SK-N-SH (cell line): ENCODE results near the gene ACSF3. TPM values are rescaled to one million over a fixed set of nuclear protein-coding genes. Genes with fewer than 3 reads are reported as not detected.

Experiments used
- CTCF ChIA-PET: fragments of 300-600, 350-600 bp; formaldehyde crosslinking; extraction: SDS; loops from one replicate; lab custom pipeline; 2021; lab: Yijun Ruan, JAX
- POLR2A ChIA-PET: fragments of 350-600 bp; sonication (Branson Sonifier 250); formaldehyde crosslinking; extraction: SDS; loops from one replicate; lab custom pipeline; 2020; ENCODE audit warnings: antibody characterized with exemption, inconsistent platforms; lab: Yijun Ruan, JAX
- DNase-seq: peaks from one replicate; pipeline ENCODE4 v3.0.0; 2012
- H2AFZ ChIP-seq: fragments of 200-600 bp; sonication (generic); 2 replicates; pipeline ENCODE4 v1.8.1; 2016; ENCODE audit warnings: antibody characterized with exemption, mild to moderate bottlenecking, low read depth
- H3F3A ChIP-seq: fragments of 200-600 bp; sonication (generic); replicated peaks from 2 replicates; pipeline ENCODE3; 2016; ENCODE audit warnings: antibody characterized with exemption, mild to moderate bottlenecking; ENCODE audit not compliant: insufficient read depth
- H3K27ac ChIP-seq, 2 experiments: fragments of 200-500 bp in 1 of 2; fragments of 200-600 bp in 1 of 2; sonication (Bioruptor generic) in 1 of 2; sonication (generic), shearing (Covaris generic) in 1 of 2; 2 replicates each; pipeline versions ENCODE4 v1.5.1 to v1.6.1; 2014 to 2016; ENCODE audit warnings: low read depth in 2 of 2, inconsistent platforms in 1 of 2, low read length in 1 of 2, mild to moderate bottlenecking in 1 of 2, mixed read lengths in 1 of 2
- H3K27me3 ChIP-seq: fragments of 200-600 bp; sonication (generic), shearing (Covaris generic); 2 replicates; pipeline ENCODE4 v1.6.1; 2016; ENCODE audit warnings: mixed run types; ENCODE audit not compliant: insufficient read depth
- H3K36me3 ChIP-seq, 2 experiments: fragments of 200-500 bp in 1 of 2; fragments of 200-600 bp in 1 of 2; sonication (Bioruptor generic) in 1 of 2; sonication (generic) in 1 of 2; replicated peaks in 1 of 2; 2 replicates each; pipeline versions ENCODE3 to v1.5.1; 2014 to 2016; ENCODE audit warnings: low read length in 1 of 2, mild to moderate bottlenecking in 1 of 2; ENCODE audit not compliant: insufficient read depth in 2 of 2, control insufficient read depth in 1 of 2
- H3K4me1 ChIP-seq, 2 experiments: fragments of 200-500 bp in 1 of 2; fragments of 200-600 bp in 1 of 2; sonication (Bioruptor generic) in 1 of 2; sonication (generic), shearing (Covaris generic) in 1 of 2; 2 replicates each; pipeline versions ENCODE4 v1.5.1 to v1.6.1; 2014 to 2016; ENCODE audit warnings: low read depth in 1 of 2, low read length in 1 of 2, mixed run types in 1 of 2; ENCODE audit not compliant: insufficient read depth in 2 of 2, control insufficient read depth in 1 of 2
- H3K4me2 ChIP-seq: fragments of 200-600 bp; sonication (generic), shearing (Covaris generic); 2 replicates; pipeline ENCODE4 v1.6.1; 2017; ENCODE audit warnings: mixed run types
- H3K4me3 ChIP-seq, 2 experiments: fragments of 200-500 bp in 1 of 2; fragments of 200-600 bp in 1 of 2; sonication (Bioruptor generic) in 1 of 2; sonication (generic), shearing (Covaris generic) in 1 of 2; 2 replicates each; pipeline versions ENCODE4 v1.5.1 to v1.8.1; 2014 to 2016; ENCODE audit warnings: low read depth in 2 of 2, inconsistent platforms in 1 of 2, low read length in 1 of 2, mild to moderate bottlenecking in 1 of 2, mixed read lengths in 1 of 2, moderate library complexity in 1 of 2
- H3K79me2 ChIP-seq: fragments of 200-600 bp; sonication (generic); 2 replicates; pipeline ENCODE4 v1.8.1; 2017; ENCODE audit warnings: mild to moderate bottlenecking; ENCODE audit not compliant: insufficient read depth
- H3K9ac ChIP-seq: fragments of 200-600 bp; sonication (generic); 2 replicates; pipeline ENCODE4 v1.6.1; 2017; ENCODE audit warnings: mixed run types
- H3K9me2 ChIP-seq: fragments of 200-600 bp; sonication (generic); 2 replicates; pipeline ENCODE4 v1.6.1; 2017; ENCODE audit warnings: mixed run types
- H3K9me3 ChIP-seq: fragments of 200-600 bp; sonication (generic); 2 replicates; pipeline ENCODE4 v1.6.1; 2017; ENCODE audit warnings: mixed run types, mild to moderate bottlenecking, moderate library complexity
- H4K20me1 ChIP-seq: fragments of 200-600 bp; sonication (generic); 2 replicates; pipeline ENCODE4 v1.6.1; 2017; ENCODE audit warnings: mild to moderate bottlenecking, mixed run types; ENCODE audit not compliant: insufficient read depth
- EP300 ChIP-seq, 2 experiments: IDR thresholded peaks; 2 replicates each; pipeline versions ENCODE4 v1.4.0 to v1.6.1; 2012; ENCODE audit warnings: borderline replicate concordance in 1 of 2, low read depth in 1 of 2, low read length in 1 of 2
- FOXJ3 ChIP-seq: sonication (generic); formaldehyde crosslinking; IDR thresholded peaks from 2 replicates; pipeline ENCODE4 v1.5.1; 2020; ENCODE audit warnings: mild to moderate bottlenecking, missing genetic modification reagents
- FOXM1 ChIP-seq: IDR thresholded peaks from 2 replicates; pipeline ENCODE4 v1.4.0; 2012; ENCODE audit warnings: low read depth, mild to moderate bottlenecking
- GABPA ChIP-seq: IDR thresholded peaks from 2 replicates; pipeline ENCODE4 v1.4.0; 2012; ENCODE audit warnings: low read depth, mild to moderate bottlenecking
- GATA2 ChIP-seq: sonication (generic); formaldehyde crosslinking; IDR thresholded peaks from 2 replicates; pipeline ENCODE4 v1.5.0; 2020; ENCODE audit warnings: mild to moderate bottlenecking, missing genetic modification reagents
- JUND ChIP-seq: IDR thresholded peaks from 2 replicates; pipeline ENCODE4 v1.4.0; 2012
- NFIC ChIP-seq: IDR thresholded peaks from 2 replicates; pipeline ENCODE4 v1.4.0; 2012; ENCODE audit warnings: borderline replicate concordance
- POLR2AphosphoS5 ChIP-seq: IDR thresholded peaks from 2 replicates; pipeline ENCODE4 v1.6.1; 2012; ENCODE audit warnings: low read depth, low read length
- RAD21 ChIP-seq: IDR thresholded peaks from 2 replicates; pipeline ENCODE4 v1.6.1; 2012; ENCODE audit warnings: mild to moderate bottlenecking, low read length
- RFX5 ChIP-seq: IDR thresholded peaks from 2 replicates; pipeline ENCODE4 v1.6.1; 2012; ENCODE audit warnings: mild to moderate bottlenecking, improper control_type of control experiment, low read length
- SMC3 ChIP-seq: IDR thresholded peaks from 2 replicates; pipeline ENCODE4 v1.6.1; 2012; ENCODE audit warnings: low read depth, low read length, improper control_type of control experiment
- TAF1 ChIP-seq: IDR thresholded peaks from 2 replicates; pipeline ENCODE4 v1.6.1; 2012; ENCODE audit warnings: low read depth, mild to moderate bottlenecking, low read length, moderate library complexity, borderline replicate concordance
- TCF12 ChIP-seq: IDR thresholded peaks from 2 replicates; pipeline ENCODE4 v1.4.0; 2012
- WGBS: methylation state at CpG from one replicate; pipeline ENCODE4 v1.1.6; 2017; ENCODE audit warnings: low lambda C conversion rate; 5-methylcytosine and 5-hydroxymethylcytosine counted together
- polyA plus RNA-seq, 3 experiments: library from polyadenylated mRNA; depleted of rRNA; stranded (reverse); fragments of >200 nt; gene quantifications; 2 replicates each; pipeline ENCODE4 v1.2.3, GENCODE V29; 2012
- TF ChIP-seq, protein P1 (sequence below): IDR thresholded peaks from 2 replicates; pipeline ENCODE4 v1.4.0; 2012; ENCODE audit warnings: low read depth, borderline replicate concordance
- TF ChIP-seq, protein P2 (sequence below): fragments of 150-350 bp; IDR thresholded peaks from 2 replicates; pipeline ENCODE4 v1.6.1; 2016; ENCODE audit warnings: mild to moderate bottlenecking, low read depth, low read length

The ACSF3 gene
- polyA plus RNA-seq, 1 of the 3 experiments (the other 2 are of a cell fraction), result 18.8 TPM

DNA sequence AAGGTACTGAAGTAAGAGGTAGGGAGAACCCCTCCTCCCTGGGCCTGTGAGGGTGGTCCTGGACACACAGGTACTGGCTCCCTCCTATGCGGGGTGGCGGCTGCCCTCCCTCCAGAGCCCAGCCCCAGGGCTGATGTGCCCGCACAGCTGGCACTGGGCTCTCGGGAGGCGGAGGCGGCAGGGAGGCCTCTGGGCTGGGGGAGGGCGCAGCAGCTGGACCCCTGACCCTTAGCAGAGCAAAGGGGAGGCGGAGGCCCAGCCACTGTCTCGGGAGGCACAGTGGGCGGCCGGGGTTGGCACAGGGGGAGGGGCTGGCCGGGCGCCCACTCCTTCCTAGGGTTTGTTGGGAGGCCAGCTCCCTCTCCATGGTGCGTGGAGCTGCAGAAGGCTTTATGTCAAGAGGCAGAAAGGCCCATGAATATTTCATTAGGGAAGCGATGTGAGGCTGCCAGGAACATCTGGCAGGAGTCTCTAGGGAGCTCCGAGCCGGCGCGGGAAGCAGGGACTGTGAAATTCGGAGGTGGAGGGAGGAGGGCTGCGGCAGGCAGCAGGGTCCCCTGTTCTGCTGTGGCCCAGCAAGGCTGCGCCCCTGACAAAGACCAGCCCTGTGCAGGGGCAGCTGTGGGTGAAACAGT is 44.1 kb upstream of the ACSF3 start:
- Histone ChIP-seq H3K27ac (no peak overlapping the region), H3K9ac (no peak overlapping the region), H4K20me1 (no peaks in the 10 kb centered on the region), H3K4me1 (peaks cover 0 to 41% of the 10 kb centered on the region in 2 experiments; a peak in 1 of 4 replicates), H3K9me3 (no peaks in the 10 kb centered on the region), H3K36me3 (no peaks in the 10 kb centered on the region), H3K9me2 (no peaks in the 10 kb centered on the region), H3K27me3 (peaks cover 14% of the 10 kb centered on the region; the same call in 1 of the 2 replicates), H3K4me2 (no peak overlapping the region), H2AFZ (no peak overlapping the region), H3F3A (no peaks in the 10 kb centered on the region), H3K4me3 (no peak overlapping the region), H3K79me2 (no peaks in the 10 kb centered on the region)
- WGBS, result 22% methylated on average over 10 of the region's 22 CpGs
- ChIA-PET CTCF (interaction anchor here (0.8 to 1.4 kb wide), 4 partner anchors 10 to 117 kb away, joined by 3 to 4 read pairs (median 4); no protein-coding TSS in a partner anchor), POLR2A (no interaction called here)
- no peak for TF ChIP-seq SMC3
- TF ChIP-seq RFX5, result no peak
- no peak for TF ChIP-seq TCF12
- TF ChIP-seq POLR2AphosphoS5, result no peak
- no peak for TF ChIP-seq EP300 (IDR thresholded peaks at IDR 0.05; ENCODE audit: borderline replicate concordance in 1 of 2, low read depth in 1 of 2, low read length in 1 of 2)
- TF ChIP-seq JUND, result no peak
- TF ChIP-seq GABPA, result no peak
- no peak for TF ChIP-seq RAD21
- no peak for TF ChIP-seq FOXM1
- TF ChIP-seq, protein P1, sequence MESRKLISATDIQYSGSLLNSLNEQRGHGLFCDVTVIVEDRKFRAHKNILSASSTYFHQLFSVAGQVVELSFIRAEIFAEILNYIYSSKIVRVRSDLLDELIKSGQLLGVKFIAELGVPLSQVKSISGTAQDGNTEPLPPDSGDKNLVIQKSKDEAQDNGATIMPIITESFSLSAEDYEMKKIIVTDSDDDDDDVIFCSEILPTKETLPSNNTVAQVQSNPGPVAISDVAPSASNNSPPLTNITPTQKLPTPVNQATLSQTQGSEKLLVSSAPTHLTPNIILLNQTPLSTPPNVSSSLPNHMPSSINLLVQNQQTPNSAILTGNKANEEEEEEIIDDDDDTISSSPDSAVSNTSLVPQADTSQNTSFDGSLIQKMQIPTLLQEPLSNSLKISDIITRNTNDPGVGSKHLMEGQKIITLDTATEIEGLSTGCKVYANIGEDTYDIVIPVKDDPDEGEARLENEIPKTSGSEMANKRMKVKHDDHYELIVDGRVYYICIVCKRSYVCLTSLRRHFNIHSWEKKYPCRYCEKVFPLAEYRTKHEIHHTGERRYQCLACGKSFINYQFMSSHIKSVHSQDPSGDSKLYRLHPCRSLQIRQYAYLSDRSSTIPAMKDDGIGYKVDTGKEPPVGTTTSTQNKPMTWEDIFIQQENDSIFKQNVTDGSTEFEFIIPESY, result no peak
- peak; percentile 73 for DNase-seq

DNA sequence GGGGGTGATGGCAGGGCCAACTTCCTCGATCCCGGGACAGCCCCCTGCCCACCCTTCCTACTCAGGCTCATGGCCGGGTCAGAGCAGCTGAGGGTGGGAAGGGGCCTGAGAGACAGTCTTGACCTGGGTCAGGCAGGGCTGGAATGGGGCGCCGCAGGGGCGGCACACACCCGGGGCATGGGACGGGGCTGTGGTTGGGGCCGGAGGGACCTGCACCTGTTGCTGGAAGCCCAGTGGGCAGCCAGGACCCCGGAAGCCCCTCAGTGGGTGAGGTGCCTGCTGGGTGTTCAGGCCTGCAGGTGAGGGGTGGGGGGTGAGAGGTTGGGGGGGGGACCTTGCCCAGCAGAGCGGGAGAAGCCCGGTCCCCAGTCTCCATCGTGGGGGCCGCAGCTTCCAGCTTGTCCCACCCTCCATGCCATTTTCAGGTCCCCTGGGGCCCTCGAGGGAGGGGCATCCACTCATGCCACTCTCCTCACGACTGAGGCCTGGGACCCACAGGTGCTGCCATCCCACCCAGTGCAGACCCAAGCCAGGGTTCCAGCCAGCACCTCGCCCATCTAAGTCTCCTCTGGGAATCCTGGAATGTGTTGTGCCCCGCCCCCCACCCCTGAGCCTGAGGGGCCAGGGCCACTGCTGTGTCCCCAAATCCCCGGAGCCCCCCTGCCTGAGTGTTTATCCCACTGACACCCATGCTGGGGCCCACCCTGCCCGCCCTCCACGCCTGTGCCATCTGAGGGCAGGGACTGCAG is 43.4 kb upstream of the ACSF3 start:
- POLR2A ChIA-PET, result no interaction called here
- no peaks in the 10 kb centered on the region for H4K20me1 ChIP-seq
- H3K4me2 ChIP-seq, result no peak overlapping the region
- no peaks in the 10 kb centered on the region for H3K36me3 ChIP-seq
- TF ChIP-seq GATA2 (CRISPR knock-in tag) (no peak), FOXM1 (no peak), TAF1 (no peak), FOXJ3 (CRISPR knock-in tag) (no peak), POLR2AphosphoS5 (no peak), RAD21 (no peak), NFIC (no peak)
- TF ChIP-seq, protein P2, sequence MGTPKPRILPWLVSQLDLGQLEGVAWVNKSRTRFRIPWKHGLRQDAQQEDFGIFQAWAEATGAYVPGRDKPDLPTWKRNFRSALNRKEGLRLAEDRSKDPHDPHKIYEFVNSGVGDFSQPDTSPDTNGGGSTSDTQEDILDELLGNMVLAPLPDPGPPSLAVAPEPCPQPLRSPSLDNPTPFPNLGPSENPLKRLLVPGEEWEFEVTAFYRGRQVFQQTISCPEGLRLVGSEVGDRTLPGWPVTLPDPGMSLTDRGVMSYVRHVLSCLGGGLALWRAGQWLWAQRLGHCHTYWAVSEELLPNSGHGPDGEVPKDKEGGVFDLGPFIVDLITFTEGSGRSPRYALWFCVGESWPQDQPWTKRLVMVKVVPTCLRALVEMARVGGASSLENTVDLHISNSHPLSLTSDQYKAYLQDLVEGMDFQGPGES, result no peak
- H2AFZ ChIP-seq, result no peak overlapping the region
- 36% methylated on average over 8 of the region's 21 CpGs for WGBS
- no peak overlapping the region for H3K9ac ChIP-seq
- DNase-seq, result no peak
- no peak overlapping the region for H3K4me3 ChIP-seq
- H3K27me3 ChIP-seq, result peaks cover 14% of the 10 kb centered on the region; the same call in 1 of the 2 replicates
- CTCF ChIA-PET, result interaction anchor here (0.8 to 1.4 kb wide), 5 partner anchors 10 to 166 kb away, joined by 3 to 4 read pairs (median 3); no protein-coding TSS in a partner anchor
- no peaks in the 10 kb centered on the region for H3K79me2 ChIP-seq
- no peaks in the 10 kb centered on the region for H3K9me3 ChIP-seq
- no peak overlapping the region for H3K27ac ChIP-seq
- H3K9me2 ChIP-seq, result no peaks in the 10 kb centered on the region
- no peaks in the 10 kb centered on the region for H3F3A ChIP-seq
- H3K4me1 ChIP-seq, result peaks cover 0 to 36% of the 10 kb centered on the region in 2 experiments; a peak in 1 of 4 replicates
